Measurements from ENCODE around the gene TFAP2A.

GRCh38 chr6:10433322-10433721, 18.4 kb upstream of the TFAP2A start:
- TF ChIP-seq CTCF (IDR thresholded peaks at IDR 0.05) (no peak), POLR2A (IDR thresholded peaks at IDR 0.05) (no peak)

All from ovary (tissue), 3 donors.